GM19328 (cell line): ENCODE results near the gene PANK2.
"Not testable (repeated sequence)": the region's sequence is repeated elsewhere in the genome, so short reads cannot be mapped to it uniquely, and the experiment has no call there.

Experiments used
- ATAC-seq: cut with Tn5 transposase; IDR thresholded peaks from one replicate; pipeline ENCODE4 v1.9.1; 2021; ENCODE audit warnings: mild to moderate bottlenecking, moderate library complexity; ENCODE audit not compliant: unreplicated experiment

The PANK2 gene

DNA sequence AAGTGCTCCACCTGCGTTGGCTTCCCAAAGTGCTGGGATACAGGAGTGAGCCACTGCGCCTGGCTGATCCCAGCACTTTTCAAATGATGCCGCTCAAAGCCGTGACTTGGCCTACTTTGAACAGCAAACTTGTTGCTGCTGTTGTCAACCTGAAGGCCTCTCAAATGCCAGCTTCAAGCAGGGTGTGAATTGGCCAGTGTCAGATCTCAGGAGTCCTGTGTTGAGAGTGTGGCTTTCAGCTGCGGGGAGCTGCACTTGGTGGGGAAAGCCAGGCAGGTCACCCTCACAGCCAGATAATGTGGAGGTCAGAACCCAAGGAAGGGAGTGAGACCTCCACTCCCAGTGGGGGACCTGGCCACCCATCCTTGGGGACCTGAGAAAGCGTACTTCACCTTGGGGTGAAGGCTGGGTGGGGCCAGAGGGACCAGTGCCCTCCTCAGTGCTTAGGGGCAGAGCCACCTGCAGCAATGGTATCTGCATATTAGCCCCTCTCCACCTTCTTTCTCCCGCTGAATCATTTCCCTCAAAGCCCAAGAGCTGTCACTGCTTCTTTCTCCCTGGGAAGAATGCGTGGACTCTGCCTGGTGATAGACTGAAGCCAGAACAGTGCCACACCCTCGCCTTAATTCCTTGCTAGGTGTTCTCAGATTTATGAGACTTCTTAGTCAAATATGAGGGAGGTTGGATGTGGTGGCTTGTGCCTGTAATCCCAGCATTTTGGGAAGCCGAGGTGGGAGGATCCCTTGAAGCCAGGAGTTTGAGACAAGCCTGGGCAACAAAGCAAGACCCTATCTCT lies 19.1 kb upstream of the PANK2 start:
- no peak for ATAC-seq

- ATAC-seq: no peak
Measured at GRCh38 chr20:3871550-3872265, 17.5 kb upstream of the PANK2 start.

DNA sequence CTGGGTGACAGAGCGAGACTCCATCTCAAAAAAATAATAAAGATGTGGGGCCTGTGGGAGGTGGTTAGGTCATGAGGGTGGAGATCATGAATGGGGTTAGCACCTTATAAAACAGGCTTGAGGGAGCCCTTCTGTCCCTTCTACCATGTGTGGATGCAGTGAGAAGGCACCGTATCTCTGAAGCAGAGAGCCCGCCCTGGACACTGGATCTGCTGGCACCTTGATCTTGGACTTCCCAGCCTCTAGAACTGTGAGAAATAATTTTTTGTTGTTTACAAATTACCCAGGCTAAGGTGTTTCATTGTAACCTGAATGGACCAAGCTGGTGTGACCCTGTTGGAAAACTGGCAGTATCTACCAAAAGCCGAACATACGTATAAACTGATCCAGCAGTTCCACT lies 15.7 kb upstream of the PANK2 start:
- no peak for ATAC-seq

DNA sequence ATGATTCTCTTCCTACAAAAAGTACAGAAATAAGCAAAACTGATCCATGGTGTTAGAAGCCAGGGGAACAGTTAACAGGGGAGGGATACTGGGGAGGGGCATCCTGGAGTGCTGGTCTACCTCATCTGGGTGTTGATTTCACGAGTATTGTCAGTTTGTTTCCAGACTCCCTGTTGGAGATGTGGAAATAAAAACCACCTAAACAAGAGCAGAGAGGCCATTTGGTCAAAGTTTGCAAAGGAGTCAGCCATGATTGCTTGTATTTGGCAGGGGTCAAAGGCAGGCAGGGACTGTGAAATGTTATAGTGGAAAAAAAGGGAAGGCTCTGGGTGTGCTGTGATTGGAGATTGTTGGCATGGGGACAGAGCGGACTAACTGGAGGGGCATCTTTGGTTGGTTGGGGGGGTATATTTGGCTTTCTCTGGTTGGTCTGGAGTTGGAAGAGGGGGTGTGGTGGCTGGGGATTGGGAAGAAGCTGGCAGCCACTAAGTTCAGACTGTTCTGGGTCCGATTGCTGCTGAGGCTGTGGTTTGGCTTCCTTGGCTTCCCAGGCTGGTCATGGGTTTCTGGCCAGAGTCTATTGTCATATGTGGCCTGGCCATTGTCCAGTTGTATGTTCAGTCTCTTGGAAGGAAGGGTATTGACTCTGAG lies 14.9 kb upstream of the PANK2 start:
- ATAC-seq: no peak

GRCh38 chr20:3875378-3875974 lies 13.7 kb upstream of the PANK2 start:
- ATAC-seq: no peak

DNA sequence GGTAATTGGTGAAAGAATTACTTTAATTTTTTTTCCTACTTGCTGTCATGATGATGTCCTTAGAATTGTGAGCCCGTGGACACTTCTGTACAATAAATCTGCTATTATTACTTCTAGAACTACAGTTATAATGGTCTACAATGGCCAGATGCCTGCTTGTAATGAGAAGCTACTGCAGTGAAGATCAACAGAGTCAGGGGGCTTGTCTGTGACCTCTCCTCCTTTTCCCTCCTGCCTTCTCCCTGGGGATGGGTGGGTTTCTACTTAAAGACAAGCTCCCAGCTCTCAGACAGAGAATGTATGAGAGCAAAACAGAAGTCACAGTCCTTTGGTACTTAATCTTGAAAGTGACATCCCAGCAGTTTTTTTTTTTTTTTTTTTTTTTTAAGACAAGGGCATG lies 13.2 kb upstream of the PANK2 start:
- ATAC-seq: no peak

GRCh38 chr20:3876676-3877075 lies 12.5 kb upstream of the PANK2 start:
- no peak for ATAC-seq

GRCh38 chr20:3878921-3879274 lies 10.3 kb upstream of the PANK2 start:
- not testable (repeated sequence) for ATAC-seq

- no peak for ATAC-seq
Measured at GRCh38 chr20:3885715-3886114, 3.5 kb upstream of the PANK2 start.

- ATAC-seq: no peak
Measured at GRCh38 chr20:3887876-3888620, 1.1 kb upstream of the PANK2 start.

DNA sequence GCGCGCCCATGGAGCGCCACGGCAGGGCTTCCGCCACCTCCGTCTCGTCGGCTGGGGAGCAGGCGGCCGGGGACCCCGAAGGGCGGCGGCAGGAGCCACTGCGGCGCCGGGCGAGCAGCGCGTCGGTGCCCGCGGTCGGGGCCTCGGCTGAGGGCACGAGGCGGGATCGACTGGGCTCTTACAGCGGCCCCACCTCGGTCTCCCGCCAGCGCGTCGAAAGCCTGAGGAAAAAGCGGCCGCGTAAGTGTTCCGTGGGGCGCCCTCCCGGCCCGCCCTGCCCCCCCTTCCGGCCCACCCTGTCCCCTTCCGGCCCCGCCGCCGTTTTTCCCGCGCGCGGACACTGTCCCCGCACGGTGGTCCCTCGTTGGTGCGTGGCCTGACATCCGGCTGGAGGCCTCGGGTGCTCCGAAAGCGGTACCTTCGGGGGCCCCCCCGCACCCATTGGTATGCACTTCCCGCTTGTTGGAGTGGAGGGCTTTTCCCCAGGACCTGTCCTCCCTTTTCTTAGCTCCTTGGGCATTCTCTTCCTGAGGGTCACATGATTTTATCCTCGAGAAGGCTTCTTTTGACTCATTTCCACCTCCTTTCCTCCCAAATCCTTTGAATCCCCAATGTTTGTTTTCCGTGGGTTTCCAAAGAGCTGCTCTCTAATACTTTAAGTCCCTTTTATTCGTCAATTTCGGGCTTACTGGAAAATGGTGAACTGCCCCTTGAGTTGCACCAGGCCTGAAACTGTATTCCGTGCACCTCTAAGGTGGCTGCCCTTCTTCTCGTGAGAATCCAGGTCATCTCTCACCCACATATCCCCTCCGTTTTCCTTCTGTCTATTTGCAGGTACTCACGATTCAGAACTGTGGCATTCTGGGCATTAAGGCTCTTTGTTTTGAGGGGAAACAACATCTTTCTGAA lies 556 bp downstream of the PANK2 start:
- peak; percentile 10 for ATAC-seq

GRCh38 chr20:3890398-3890751 lies 1.2 kb downstream of the PANK2 start:
- no peak for ATAC-seq

DNA sequence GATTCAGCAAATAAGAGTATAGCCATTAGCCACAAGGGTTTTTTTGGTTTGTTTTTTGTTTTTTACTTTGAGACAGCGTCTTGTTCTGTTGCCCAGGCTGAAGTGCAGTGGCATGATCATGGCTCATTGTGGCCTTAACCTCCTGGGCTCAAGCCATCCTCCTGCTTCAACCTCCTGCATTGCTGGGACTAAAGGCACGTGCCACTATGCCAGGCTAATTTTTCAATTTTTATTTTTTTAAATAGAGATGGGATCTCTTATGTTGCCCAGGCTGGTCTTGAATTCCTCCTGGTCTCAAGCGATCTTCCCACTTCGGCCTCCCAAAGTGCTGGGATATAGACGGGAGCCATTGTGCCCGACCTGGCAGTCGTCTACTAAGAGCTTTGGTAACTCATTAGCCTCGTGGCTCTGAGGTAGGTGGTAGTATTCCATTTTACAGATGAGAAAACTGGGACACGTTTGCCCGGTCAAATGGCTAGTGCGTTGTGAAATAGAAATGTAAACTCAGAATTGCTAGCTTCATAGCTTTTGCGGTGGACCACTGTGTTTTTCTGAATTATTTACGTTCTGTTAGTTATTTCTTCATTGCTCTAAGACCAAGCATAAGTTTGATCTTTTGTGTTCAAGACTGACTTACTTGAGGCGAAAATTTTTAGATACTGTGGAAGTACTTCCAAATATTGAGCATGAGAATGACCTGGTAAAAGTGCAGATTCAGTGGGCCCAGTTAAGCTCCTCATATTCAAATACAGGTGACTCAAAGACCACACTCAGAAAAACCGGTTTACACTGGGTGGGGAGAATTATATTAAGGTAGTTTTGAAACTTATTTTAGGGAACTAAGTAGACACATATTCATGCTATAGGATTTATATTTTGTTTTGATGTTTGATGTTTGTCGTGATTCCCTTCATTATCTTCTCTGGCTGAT lies 2.1 kb downstream of the PANK2 start:
- ATAC-seq: no peak

GRCh38 chr20:3894796-3895195 lies 5.6 kb downstream of the PANK2 start:
- no peak for ATAC-seq

- ATAC-seq: no peak
Measured at GRCh38 chr20:3896302-3896701, 7.1 kb downstream of the PANK2 start.

DNA sequence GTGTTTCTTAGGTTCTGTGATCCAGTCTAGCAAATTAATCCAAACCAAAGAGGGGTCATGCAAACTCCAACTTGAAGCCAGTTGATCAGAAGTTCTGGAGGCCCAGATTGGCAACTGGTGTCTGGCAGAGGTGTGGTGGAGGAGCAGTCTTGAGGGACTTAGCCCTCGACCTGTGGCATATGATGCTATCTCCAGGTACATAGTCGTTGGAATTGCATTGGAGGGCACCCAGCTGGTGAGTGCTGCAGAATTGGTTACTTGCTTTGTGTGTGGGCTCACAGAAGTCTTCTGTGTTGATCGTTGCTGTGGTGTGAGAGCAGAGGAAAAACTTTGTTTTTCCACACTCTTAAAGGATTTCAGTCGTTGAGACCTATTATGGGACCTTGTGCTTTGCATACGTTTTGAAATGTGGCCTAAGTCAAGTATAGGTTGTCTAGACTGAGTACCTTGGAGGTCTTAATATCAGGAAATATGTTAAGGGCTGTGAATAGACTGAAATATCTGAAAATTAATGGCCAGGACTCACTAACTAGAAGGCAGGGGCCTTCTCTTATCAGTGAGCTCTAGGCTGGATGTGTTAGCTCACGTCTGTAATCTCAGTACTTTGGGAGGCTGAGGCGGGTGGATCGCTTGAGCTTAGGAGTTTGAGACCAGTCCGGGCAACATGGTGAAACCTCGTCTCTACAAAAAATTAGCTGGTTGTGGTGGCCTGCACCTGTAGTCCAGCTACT lies 7.8 kb downstream of the PANK2 start:
- ATAC-seq: no peak

DNA sequence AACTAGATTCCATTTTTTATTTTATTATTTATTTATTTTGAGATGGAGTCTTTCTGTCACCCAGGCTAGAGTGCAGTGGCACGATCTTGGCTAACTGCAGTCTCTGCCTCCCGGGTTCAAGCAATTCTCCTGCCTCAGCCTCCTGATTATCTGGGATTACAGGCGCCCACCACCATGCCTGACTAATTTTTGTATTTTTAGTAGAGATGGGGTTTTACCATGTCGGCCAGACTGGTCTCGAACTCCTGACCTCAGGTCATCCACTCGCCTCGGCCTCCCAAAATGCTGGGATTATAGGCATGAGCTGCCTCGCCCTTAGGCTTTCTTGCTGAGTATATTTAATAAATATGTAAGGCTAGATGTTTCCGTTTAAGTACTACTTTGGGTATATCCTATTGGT lies 9.0 kb downstream of the PANK2 start:
- ATAC-seq: not testable (repeated sequence)

DNA sequence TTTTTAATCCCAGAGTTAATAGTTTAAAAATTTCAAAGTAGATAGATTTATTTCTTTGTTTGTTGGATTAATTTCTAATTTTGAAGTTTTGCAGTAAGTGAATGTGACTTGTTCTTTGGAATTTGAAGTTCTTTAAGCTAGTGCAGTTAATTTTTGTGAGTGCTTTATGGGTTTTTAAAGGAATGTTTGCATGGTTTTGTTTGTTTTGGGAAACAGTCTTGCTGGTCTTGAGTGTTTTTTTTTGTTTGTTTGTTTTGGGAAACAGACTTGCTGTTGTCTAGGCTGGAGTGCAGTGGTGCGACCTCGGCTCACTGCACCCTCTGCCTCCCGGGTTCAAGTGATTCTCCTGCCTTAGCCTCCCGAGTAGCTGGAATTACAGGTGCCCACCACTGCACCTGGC lies 9.5 kb downstream of the PANK2 start:
- no peak for ATAC-seq
